SW 1271 (cell line): ENCODE results near the gene SPACA9.
A peak's percentile ranks its signal among the peaks of the same experiment; 100 is the strongest.

Experiments
- DNase-seq, 2 experiments: peaks; one replicate each; lab custom pipeline; 2025; lab: John Stamatoyannopoulos, UW

The SPACA9 gene

DNA sequence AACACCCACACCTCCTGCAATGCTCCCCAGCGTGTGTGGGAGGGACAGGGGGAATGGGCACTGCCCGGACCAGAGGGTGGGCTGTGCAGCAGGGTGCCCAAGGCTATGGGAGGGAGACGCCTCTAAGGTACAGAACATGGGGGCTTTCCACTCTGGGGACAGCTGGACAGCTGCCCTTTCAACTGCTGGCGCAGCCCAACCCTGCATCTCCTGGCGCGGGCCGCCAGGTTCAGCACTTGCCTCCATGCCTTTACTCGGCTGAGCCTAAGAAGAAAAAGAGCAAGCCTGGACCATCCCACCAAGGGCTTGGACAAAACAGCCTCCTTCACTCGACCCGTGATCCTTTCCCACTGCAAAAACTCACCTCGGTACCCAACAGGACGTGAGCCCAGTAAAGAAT is 15.6 kb upstream of the SPACA9 start:
- no peak for DNase-seq

DNA sequence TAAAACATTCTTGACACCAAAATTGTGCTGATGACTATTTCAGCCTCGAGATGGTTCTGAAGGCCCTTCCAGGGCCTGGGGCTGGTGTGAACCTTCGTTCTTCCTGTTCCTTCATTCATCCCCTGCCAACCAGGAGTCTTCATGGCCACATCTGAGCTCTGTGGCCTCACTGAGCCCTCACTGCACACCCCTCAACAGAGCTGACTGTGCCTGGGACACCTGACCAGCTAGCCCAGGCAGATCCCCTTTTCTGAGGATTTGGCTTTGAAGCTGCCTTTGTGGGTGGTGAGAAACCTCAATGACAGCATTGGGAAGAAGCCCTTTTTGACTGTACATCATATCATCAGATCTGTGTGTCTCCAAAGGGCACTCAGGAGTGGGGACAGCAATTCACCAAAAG is 14.4 kb upstream of the SPACA9 start:
- no peak for DNase-seq

DNA sequence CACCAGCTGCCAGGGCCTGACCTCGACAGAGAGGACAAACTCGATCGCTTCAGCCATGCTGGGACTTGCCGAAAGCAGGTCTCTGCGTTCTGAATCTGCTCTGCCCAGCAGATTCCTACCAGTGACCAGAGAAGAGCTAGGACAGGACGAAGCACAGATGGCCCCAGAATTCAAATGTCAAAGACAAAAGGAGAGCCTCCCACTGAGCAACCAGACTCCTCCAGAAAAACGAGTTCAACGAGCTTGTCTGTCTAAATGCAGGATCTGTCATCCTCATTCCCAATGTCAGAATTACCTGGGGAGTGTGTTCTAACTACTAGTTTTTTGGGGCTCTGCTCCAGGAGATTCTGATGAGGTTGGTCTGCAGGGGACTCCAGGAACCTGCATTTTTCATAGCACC is 14.0 kb upstream of the SPACA9 start:
- no peak for DNase-seq

DNA sequence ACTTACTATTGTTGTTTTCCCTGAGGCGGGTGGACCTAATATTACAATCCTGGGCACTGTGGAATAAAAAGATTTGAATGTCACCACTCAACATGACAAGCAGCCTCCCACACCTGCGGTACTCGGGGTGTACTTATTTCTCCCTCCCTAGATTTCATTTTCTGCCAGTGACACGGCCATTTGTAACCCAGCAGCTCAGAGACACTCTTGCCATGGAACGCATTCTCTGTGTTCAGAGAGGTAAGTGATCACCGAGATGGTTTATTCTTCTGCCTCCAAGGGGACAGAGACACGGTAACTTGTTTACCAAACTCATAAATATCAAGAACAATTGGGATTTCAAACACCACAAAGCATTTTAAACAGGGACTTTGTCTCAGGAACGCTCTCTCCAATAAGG is 11.8 kb upstream of the SPACA9 start:
- DNase-seq = no peak

DNA sequence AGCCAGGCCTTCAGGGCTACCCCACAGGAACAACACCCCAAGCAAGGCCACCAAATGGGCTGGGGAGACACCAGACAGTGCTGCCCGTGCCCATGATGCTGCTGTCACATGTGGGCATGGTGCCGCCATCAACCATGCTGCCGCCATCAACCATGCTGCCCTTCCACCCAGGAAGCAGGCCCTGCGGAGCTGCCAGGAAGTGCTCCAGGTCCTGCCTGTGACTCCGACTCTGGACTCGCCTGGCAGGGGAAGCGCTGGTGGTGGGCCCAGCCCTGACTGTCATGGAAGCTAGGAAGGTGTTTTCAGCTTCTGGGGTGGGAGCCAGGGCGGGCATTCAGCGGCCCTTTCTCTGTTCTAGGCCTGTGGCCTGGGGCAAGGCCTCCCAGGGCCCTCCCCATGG is 9.4 kb upstream of the SPACA9 start:
- DNase-seq = no peak

DNA sequence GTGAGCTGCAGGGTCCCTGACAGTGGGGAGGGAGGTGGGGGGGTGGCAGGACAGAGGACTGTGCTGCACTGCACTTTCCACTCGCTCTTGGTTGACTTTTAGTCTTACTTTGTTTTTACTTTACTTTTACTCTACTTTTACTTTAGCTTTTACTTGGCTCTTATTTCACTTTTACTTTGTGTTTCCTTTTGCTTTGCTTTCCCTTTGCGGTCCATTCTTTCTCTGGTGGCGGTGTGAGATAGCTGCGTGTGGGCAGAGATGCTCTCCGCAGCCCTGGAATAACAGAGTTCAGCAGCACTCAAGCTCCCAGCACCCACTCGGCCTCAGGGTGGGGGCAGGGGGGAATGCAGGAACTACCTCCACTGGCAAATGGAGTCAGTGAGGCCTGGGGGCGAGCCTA is 5.3 kb upstream of the SPACA9 start:
- no peak for DNase-seq

DNA sequence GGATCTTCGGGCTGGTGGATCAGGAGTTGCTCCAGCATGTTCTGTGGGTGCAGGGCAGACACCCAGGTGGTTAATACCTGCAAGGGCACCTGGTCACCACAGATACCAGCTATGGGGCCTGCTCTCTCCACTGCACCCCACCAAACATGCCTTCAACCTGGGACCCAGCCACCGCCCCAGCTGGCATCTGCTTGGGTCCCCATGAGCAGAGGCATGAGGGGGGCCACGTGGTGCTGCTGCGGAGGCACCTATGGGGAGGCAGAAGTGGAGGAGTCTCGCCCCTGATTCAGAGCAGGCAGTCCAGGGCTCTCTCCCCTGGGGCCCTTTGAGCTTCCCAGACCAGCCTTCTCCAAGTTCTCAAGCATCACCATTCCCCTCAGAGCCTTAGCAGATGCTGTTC is 3.5 kb upstream of the SPACA9 start:
- DNase-seq = no peak

GRCh38 chr9:132876849-132877248 is 1.8 kb upstream of the SPACA9 start:
- no peak for DNase-seq

DNA sequence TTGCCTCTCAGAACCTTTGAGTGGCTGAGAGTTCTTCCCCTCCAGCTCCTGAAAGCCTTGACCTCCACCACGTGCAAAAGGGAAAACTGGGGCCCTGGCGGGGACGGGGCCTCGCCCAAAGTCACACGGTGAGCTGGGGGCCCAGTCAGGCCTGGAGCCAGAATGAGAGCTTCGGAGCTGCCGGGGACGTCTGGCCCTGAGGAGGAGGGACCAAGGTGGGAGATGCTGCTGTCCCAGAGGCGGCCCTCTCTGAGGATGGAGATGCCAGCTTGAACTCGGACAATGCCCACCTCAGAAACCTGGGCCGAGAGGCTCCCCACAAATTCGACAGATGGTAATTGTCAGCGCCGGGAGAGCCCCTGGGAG is 1.3 kb upstream of the SPACA9 start:
- DNase-seq = no peak

DNA sequence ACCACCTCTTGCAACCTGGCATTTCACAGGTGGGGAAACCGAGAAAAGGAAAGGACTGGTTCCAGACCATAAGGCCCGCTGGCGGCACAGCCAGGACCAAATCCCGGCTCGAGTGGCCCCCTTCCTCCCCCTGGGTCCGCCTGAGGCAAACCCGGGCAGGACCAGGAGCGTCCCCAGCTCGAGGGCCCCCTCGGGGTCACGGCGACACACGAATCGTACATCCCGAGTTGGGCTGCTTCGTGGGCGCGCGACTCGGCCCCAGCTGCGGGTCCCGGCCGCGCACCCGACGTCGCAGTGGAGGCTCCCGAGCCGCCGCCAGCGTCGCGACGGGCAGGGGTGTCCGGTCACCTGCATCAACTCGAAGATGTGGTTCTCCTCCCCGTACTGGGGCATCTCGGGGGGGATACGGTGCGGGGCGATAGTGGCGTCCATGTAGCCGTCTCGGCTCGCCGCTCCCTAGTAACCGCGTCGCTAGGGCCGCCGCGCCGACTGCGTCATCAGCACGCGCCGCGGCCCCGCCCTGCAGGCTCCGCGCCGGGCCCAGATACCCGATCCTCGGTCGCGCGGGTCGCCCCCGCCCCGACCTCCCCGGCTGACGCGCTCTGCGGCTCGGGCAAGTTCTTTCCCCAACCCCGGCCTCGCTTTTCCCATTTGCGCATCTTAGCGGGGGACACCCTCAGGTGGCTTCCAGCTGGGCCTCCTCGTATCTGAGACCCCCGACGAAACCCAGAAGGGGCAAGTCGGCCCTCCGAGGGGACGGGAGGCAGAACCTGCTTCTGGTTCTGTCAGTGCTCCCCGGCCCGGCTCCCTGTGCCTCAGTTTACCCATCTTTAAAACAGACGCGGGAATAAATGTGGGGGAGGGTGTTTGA is 639 bp upstream of the SPACA9 start, which contains the start of gene AK8:
Gene AK8 (minus strand): TSS at position 461 of the 871 bp plus-strand sequence. CDS start 29 bp downstream, at position 432.
- peak in 1 of 2 experiments; percentile 62 for DNase-seq

GRCh38 chr9:132879457-132880323 is 992 bp downstream of the SPACA9 start:
- DNase-seq = no peak

- no peak for DNase-seq
Observed at GRCh38 chr9:132880324-132880661, 1.6 kb downstream of the SPACA9 start.

DNA sequence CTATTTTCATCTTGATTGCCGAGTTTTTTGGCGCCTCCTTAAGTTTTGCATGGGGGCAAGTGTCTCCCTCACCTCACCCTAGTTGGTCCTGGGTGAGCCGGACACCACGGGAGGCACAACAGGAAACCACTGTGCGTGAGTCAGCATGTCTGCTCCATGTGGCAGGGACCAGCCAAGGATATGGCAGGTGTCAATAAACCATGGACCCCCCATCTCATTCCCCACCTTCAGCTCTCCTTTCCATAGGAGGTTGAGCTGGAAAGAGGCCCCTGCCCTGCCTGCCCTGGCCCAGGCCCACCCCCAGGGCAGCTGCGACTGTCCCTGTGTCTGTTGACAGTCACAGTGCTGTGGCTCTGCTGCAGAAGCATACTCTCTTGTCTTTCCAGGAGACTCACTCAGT is 3.1 kb downstream of the SPACA9 start:
- no peak for DNase-seq

DNA sequence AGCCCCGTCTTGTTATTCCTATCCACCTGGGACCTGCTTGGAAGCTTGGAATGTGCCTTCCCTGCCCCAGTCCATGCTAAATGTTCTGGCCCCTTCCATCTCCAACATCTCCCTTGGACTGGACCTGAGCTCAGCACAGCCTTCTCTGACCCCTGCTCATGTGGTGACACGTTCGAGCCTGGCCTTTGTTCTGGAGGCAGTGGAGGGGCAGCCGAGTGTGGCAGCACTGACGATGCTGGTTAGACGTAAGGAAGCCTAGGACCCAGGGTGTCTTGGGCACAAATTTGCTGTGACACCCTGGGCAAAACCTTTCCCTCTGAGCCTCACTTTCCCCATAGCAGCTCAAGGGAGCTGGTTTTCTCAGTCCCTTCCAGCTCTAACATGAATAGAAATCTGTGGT is 3.9 kb downstream of the SPACA9 start:
- DNase-seq = no peak

GRCh38 chr9:132883349-132884294 is 4.9 kb downstream of the SPACA9 start:
- no peak for DNase-seq

- no peak for DNase-seq
Observed at GRCh38 chr9:132885720-132886333, 7.1 kb downstream of the SPACA9 start.

GRCh38 chr9:132886334-132886725 is 7.6 kb downstream of the SPACA9 start:
- no peak for DNase-seq

- DNase-seq = no peak
Observed at GRCh38 chr9:132887181-132888120, 8.8 kb downstream of the SPACA9 start.

DNA sequence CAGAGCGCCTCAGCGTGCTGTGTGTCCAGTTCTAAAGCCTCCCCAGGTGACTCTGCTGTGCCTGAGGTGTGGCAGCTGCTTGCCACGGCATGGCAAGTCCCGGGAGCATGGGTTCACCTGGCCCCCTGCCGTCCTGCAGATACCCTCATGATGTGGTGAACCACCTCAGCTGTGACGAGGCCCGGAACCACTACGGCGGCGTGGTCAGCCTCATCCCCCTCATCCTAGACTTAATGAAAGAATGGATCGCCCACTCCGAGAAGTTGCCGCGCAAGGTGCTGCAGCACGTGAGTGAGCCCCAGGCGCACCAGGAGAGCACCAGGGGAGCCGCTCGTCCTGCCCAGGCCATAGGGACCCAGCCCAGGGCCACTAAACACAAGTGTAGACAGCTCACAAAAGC is 9.5 kb downstream of the SPACA9 start:
- no peak for DNase-seq

GRCh38 chr9:132892400-132892799 is 13.7 kb downstream of the SPACA9 start:
- no peak for DNase-seq

GRCh38 chr9:132894346-132894745 is 15.6 kb downstream of the SPACA9 start:
- no peak for DNase-seq
